ENCODE measurements around the gene CNOT6.
"Not testable (repeated sequence)": the region's sequence is repeated elsewhere in the genome, so short reads cannot be mapped to it uniquely, and the experiment has no call there.

Gene CNOT6

DNA sequence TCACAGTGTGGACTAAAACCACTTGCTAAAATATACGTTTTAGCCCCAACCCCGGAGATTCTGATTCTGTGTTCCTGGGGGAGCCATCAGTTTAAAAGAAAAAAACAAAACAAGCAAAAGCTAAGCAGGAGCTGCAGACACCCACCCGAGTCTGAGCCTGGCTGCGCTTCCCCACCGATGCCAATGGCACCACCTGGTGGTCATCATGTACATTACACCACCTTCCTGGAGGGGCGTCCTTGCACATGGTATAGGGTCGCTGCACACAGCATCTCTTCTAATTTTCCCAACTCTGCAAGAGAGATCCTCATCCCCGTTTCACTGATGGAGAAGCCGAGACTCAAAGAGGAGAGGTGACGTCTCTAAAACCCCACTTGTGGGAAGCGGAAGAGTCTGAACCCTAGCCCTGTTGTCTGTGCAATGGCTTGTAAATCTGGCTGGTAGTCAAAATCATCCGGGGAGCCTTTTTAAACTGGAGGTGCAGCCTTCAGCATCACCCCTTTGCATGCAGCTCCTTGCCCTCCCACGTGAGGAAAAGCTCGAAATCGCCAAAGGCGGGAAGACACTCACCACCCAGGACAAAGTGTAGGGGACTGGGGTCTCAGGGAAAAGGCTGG lies 23.1 kb upstream of the CNOT6 start:
- H3K4me3 ChIP-seq (ENCODE audit: low read depth, low read length): no peak overlapping the region

DNA sequence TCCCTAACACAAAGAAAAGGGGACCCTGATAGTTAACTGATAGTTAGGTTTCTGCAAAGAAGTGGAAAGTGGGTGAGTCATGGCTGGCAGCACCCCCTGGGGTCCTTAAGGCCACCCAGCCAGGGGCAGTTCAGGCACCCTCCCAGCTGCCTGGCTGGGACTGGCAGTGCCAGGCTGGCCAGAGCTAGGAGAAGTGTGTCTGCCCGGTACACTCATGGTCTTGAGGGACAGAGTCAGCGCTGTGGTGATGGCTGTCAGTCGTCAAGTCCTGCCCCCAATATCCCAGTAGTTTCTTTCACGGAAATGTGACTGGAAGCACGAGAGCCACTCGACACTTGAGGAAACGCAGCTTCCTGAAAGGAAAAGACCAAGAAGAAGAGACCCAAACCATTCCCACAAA lies 22.3 kb upstream of the CNOT6 start:
- H3K4me3 ChIP-seq (ENCODE audit: low read depth, low read length): no peak overlapping the region

DNA sequence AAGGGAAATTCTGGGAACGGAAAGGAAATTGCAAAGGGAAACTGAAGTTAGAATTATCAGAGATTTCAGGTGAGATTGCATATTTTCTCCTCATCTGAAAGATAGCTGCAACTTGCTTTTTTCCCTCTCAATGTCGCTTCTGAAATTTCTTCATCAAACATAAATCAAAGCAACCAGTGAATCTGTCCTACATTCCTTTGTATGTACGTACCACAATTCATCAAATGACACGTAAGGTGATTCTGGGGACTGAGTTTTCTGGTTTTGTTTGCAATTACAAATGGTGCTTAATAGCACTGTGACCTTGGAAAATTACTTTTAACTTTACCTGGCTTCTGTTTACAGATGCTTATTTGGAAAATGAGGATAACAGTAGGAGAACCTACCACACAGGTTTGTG lies 21.9 kb upstream of the CNOT6 start:
- H3K4me3 ChIP-seq (ENCODE audit: low read depth, low read length): no peak overlapping the region

DNA sequence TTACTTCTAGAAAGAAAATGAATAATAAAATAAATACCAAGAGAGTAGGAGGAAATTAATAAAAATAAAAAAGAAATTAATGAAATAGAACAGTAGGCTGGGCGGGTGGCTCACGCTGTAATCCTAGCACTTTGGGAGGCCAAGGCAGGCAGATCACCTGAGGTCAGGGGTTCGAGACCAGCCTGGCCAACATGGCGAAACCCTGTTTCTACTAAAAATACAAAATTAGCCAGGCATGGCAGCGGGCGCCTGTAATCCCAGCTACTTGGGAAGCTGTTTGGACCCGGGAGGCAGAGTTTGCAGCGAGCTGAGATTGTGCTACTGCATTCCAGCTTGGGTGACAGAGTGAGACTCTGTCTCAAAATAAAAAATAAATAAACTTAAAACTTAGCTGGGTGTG lies 20.8 kb upstream of the CNOT6 start:
- H3K4me3 ChIP-seq (ENCODE audit: low read depth, low read length): not testable (repeated sequence)

DNA sequence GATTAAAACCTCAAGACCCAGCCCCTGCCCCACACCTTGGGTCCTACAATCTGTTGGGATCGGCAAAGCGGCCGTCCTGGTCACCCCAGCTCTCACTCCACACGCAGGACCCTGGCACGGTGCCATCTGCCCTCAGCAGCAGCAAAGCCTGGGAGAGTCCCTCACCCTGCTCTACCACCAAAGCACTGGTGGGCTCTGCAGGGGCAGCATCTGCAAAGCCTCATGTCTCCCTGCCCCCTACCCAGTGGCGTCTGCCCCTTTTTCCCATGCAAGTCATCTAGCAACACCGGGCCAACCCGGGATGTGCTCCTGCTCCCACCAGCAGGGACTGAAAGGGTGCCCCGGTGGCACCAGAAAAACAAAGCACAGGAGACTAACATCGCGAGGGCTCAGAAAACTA lies 19.6 kb upstream of the CNOT6 start:
- no peak overlapping the region for H3K4me3 ChIP-seq (ENCODE audit: low read depth, low read length)

GRCh38 chr5:180475969-180476524 lies 18.1 kb upstream of the CNOT6 start:
- H3K4me3 ChIP-seq (ENCODE audit: low read depth, low read length): not testable (repeated sequence)

GRCh38 chr5:180484813-180485212 lies 9.4 kb upstream of the CNOT6 start:
- no peak overlapping the region for H3K4me3 ChIP-seq (ENCODE audit: low read depth, low read length)

- H3K4me3 ChIP-seq (ENCODE audit: low read depth, low read length): no peak overlapping the region
Measured at GRCh38 chr5:180486636-180487149, 7.5 kb upstream of the CNOT6 start.

GRCh38 chr5:180487556-180487955 lies 6.6 kb upstream of the CNOT6 start:
- no peak overlapping the region for H3K4me3 ChIP-seq (ENCODE audit: low read depth, low read length)

- H3K4me3 ChIP-seq (ENCODE audit: low read depth, low read length): no peak overlapping the region
Measured at GRCh38 chr5:180491496-180491895, 2.7 kb upstream of the CNOT6 start.

DNA sequence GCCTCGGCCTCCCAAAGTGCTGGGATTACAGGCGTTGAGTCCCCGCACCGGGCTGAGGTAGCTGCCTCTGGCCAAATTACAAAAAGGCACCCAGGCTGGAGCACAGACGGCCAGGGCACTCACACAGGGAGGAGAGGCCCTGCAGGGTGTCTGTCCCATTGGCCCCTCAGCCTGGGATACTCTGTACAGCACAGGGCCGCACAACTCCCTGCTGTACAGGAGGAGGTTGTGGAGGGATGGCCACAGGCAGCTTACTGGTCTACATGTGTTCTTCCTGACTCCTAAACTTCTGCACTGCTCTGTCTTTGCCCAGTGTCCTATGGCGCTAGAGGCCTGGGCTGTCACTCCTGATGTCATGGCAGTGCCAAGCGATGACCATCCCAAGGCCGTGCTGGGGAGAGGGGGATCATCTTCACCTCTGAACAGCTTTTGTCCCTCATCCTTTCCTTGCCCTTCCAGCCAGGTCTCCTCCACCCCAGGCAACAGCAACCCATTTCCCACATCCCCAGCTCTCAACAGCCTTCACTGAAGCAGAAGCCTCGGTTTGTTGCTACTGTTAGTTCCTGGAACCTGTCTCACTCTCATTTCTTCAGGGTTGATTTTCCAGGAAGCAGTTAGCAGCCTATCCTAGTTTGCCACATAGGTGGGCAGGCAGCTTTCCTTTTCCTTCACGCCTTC lies 1.8 kb upstream of the CNOT6 start:
- H3K4me3 ChIP-seq (ENCODE audit: low read depth, low read length): no peak overlapping the region

- peak overlapping the region; percentile 84 for H3K4me3 ChIP-seq (ENCODE audit: low read depth, low read length)
Measured at GRCh38 chr5:180494510-180495181, 467 bp downstream of the CNOT6 start.

DNA sequence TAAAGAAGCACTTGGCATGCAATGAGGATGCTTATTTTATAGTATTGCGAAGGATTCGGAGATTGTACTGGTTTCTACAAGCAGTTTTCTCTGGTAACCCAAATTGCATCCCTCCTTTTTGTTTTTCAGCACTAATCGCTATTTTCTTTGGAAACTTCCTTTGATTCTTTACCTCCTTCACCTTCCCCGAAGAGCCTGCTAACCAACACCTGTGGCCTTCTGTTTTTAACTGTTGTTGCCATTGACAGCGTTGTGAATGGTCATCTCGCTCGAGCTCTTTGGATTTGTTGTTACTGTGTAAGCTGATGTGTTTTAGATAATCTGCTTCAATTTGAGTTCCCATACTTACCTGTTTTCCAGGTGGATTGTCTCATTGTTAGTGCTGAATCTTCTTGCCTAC lies 1.1 kb downstream of the CNOT6 start:
- H3K4me3 ChIP-seq (ENCODE audit: low read depth, low read length): peak overlapping the region; percentile 84

DNA sequence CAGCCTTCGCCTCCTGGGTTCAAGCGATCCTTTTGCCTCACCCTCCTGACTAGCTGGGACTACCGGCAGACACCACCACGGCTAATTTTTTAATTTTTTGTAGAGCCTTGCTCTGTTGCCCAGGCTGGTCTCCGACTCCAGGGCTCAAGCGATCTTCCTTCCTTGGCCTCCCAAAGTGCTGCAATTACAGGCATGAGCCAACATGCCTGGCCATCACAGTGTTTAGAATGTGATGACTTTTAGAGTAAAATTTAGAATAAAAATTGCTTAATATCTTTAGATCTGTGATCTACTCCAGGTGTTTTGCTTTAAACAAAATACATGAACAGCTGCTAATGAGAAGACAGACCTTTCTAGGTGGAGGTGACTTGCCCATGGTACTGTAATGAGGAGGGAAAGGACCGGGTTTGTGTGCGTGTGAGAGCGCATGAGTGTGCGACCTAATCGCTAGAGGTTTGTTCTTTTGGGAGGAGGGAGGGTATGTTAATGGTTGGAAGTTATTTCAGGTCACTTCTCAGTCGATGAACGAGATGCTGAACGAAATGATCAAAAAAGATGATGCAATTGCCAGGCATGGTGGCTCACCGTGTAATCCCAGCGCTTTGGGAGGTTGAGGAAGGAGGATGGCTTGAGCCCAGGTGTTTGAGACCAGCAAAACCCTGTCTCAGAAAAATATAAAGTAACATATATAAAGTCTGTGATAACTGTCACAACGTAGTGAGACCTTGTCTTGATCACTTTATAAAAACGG lies 2.0 kb downstream of the CNOT6 start:
- no peak overlapping the region for H3K4me3 ChIP-seq (ENCODE audit: low read depth, low read length)

- not testable (repeated sequence) for H3K4me3 ChIP-seq (ENCODE audit: low read depth, low read length)
Measured at GRCh38 chr5:180496806-180497205, 2.6 kb downstream of the CNOT6 start.

DNA sequence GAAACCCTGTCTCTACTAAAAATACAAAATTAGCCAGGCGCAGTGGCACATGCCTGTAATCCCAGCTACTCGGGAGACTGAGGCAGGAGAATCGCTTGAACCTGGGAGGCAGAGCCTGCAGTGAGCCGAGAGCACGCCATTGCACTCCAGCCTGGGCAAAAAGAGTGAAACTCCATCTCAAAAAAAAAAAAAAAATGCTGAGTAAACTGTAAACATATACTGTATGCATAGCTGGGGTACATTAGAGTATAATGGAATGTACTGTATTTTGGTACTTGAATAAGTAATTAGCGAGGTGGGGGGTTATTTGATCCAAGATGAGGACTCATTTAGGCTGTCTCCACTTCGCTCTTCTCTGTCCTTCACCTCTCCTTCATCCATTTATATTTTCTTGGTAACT lies 3.7 kb downstream of the CNOT6 start:
- H3K4me3 ChIP-seq (ENCODE audit: low read depth, low read length): not testable (repeated sequence)

- no peak overlapping the region for H3K4me3 ChIP-seq (ENCODE audit: low read depth, low read length)
Measured at GRCh38 chr5:180498378-180498777, 4.2 kb downstream of the CNOT6 start.

DNA sequence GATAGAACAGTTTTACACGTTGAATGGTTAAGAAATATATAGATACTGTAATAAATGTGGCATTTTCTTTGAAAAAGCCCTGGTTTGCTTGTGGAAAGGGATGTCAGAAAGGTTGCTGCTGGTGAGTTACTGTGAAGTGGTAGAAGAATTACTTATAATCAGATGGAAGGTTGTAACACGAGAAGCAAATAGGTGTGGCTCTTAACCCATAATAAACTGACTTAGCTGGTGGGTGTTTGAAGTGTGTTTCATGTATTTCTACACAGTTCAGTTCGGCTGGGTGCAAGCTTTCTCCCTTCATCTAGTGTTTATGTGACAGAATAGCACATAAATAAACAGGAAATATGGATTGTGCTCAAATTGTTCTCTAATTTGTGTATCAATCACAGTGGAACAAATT lies 5.5 kb downstream of the CNOT6 start:
- H3K4me3 ChIP-seq (ENCODE audit: low read depth, low read length): no peak overlapping the region

DNA sequence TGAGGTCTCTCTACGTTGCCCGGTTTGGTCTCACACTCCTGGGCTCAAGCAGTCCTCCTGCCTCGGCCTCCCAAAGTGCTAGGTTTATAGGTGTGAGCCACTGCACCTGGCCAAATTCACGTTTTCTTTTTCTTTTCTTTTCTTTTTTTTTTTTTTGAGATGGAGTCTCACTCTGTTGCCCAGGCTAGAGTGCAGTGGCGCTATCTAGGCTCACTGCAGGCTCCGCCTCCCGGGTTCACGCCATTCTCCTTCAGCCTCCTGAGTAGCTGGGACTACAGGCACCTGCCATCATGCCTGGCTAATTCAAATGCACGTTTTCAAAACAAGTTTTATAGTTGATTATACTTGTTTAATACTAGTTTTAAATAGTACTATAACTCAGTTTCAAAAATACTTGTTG lies 6.1 kb downstream of the CNOT6 start:
- H3K4me3 ChIP-seq (ENCODE audit: low read depth, low read length): not testable (repeated sequence)

DNA sequence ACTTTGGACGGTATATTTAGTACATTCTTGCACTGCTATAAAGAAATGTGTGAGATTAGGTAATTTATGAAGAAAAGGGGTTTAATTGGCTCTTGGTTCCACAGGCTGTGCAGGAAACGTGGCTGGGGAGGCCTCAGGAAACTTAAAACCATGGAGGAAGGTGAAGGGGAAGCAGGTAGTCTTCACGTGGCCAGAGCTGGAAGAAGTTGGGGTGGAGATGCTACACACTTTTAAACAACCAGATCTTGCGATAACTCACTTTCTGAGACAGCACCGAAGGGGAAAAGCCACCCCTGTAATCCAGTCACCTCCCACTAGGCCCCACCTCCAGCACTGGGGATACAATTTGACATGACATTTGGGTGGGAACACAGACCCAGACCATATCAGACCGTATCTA lies 13.5 kb downstream of the CNOT6 start:
- H3K4me3 ChIP-seq (ENCODE audit: low read depth, low read length): no peak overlapping the region

DNA sequence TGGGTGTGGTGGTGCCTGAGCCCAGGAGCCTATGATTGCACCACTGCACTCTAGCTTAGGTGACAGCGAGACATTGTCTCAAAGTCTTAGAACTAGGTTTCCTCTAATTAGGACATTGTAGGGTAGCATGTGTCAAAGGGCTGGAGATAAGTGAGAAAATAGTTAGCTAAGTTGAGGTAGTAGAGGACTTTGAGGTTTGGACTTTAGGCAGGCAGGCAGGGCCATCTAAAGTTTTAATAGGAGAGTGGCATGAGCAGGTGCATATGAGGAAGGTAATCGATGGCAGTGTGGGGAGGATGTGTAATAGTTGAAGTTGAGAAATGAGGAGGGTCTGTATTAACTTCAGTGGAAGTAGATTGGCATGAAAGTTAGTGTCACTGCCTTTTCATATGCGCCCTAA lies 21.1 kb downstream of the CNOT6 start:
- H3K4me3 ChIP-seq (ENCODE audit: low read depth, low read length): no peak overlapping the region

Data from iPS-11a (cell line).